ENCODE results near the gene ZNF555.

DNA sequence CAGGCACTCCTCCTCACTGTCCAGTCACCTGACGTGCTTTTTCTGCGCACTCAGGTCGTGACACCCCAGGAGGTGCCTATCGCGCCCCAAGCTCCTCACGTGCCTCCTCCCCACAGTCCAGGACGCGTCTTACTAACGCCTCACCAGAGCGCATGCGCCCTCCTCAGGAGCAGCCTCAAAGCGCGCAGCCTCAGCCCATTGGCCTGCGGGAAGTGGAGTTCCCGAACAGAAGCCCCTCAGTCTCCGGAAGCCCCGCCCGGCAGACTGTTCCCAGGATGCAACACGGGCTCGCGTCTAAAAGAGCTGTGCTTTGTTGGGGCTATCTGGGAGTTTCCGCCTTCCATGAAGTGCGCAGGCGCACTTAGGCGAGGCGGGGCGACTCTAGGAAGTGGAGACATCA lies 17.6 kb downstream of the ZNF555 start:
- TF ChIP-seq CTCF (IDR thresholded peaks at IDR 0.05) (no peak), POLR2A (IDR thresholded peaks at IDR 0.05) (no peak)

All from ovary (tissue), 3 donors.